ENCODE measurements around the gene LARP1. TPM values are rescaled to one million over a fixed set of nuclear protein-coding genes. Genes with fewer than 3 reads are reported as not detected.
"Not testable (repeated sequence)": the region's sequence is repeated elsewhere in the genome, so short reads cannot be mapped to it uniquely, and the experiment has no call there.

LARP1 gene
- polyA plus RNA-seq, 1 donor (not counting 4 experiments of a cell fraction or from before 2014, with no cell fraction given) = 65.6 TPM

DNA sequence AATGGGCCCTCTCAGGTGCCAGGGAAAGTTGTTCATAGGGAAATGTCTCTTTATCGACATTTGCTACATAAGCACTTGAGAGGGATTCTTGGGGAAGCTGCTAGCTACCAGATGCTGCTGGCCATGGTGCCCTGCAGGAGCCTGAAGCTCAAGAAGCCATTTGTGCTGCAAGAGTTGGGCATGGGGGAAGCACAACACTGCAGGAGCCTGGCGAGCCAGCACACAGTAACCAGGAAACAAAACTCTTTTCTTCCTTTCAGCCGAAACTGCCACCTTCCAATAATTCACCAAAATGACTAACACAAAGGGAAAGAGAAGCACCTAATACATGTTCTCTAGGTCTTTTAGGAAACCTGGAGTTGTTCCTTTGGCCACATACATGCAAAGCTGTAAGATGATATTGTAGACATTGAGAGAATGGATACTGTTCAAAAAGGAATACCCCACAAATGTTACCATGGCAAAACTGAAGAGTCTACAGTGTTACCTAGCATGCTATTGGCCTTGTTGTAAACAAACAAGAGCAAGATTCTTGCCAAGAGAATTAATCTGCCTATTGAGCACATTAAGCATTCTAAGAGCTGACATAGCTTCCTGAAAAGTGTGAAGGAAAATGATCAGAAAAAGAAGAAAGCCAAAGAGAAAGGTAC lies 26.1 kb upstream of the LARP1 start:
- FAIRE-seq (no peak), DNase-seq (ENCODE audit: low read depth, low spot score) (no peak)
- no peaks in the 10 kb centered on the region for H3K27me3 ChIP-seq (ENCODE audit: control insufficient read depth, extremely low read depth, insufficient read depth, low read length)
- no peak overlapping the region for H3K27ac ChIP-seq (ENCODE audit: control insufficient read depth, insufficient read depth, low read length)
- H3K36me3 ChIP-seq (ENCODE audit: control insufficient read depth in 2 of 2, extremely low read depth in 1 of 2, insufficient read depth in 2 of 2, low read length in 2 of 2) = no peaks in the 10 kb centered on the region
- no peak overlapping the region for H3K4me2 ChIP-seq (ENCODE audit: control insufficient read depth, extremely low read depth, insufficient read depth, low read depth, low read length)
- no peaks in the 10 kb centered on the region for H4K20me1 ChIP-seq (ENCODE audit: control insufficient read depth, extremely low read depth, insufficient read depth, low read length)
- H3K9ac ChIP-seq (ENCODE audit: control insufficient read depth, extremely low read depth, insufficient read depth, low read length) = no peak overlapping the region
- no peaks in the 10 kb centered on the region for H3K79me2 ChIP-seq (ENCODE audit: control insufficient read depth, insufficient read depth, low read length)
- no peak for TF ChIP-seq EZH2 (IDR thresholded peaks at IDR 0.05; ENCODE audit: low read length)
- TF ChIP-seq, protein P1, sequence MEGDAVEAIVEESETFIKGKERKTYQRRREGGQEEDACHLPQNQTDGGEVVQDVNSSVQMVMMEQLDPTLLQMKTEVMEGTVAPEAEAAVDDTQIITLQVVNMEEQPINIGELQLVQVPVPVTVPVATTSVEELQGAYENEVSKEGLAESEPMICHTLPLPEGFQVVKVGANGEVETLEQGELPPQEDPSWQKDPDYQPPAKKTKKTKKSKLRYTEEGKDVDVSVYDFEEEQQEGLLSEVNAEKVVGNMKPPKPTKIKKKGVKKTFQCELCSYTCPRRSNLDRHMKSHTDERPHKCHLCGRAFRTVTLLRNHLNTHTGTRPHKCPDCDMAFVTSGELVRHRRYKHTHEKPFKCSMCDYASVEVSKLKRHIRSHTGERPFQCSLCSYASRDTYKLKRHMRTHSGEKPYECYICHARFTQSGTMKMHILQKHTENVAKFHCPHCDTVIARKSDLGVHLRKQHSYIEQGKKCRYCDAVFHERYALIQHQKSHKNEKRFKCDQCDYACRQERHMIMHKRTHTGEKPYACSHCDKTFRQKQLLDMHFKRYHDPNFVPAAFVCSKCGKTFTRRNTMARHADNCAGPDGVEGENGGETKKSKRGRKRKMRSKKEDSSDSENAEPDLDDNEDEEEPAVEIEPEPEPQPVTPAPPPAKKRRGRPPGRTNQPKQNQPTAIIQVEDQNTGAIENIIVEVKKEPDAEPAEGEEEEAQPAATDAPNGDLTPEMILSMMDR (optimal IDR thresholded peaks at IDR 0.05 in 1 of 3, IDR thresholded peaks at IDR 0.05 in 1 of 3, conservative IDR thresholded peaks at IDR 0.05 in 1 of 3; ENCODE audit: extremely low read depth in 1 of 3, insufficient read depth in 2 of 3, low read length in 3 of 3) = no peak
- H3K9me3 ChIP-seq (ENCODE audit: control insufficient read depth, low read depth, low read length) = no peaks in the 10 kb centered on the region
- H3K4me3 ChIP-seq (ENCODE audit: control insufficient read depth in 2 of 3, extremely low read depth in 1 of 3, insufficient read depth in 2 of 3, low read depth in 1 of 3, low read length in 3 of 3) = no peak overlapping the region
- dilution Hi-C loops (cut with MboI; ENCODE audit: extremely low pct_ligation_motif_present, low sequenced_read_pairs) = no loop called here
- no peaks in the 10 kb centered on the region for H3K4me1 ChIP-seq (ENCODE audit: control insufficient read depth, extremely low read depth, insufficient read depth, low read length)
- H3K9me1 ChIP-seq (ENCODE audit: control insufficient read depth, extremely low read depth, insufficient read depth, low read length) = no peaks in the 10 kb centered on the region
- H2AFZ ChIP-seq (ENCODE audit: control insufficient read depth, low read length) = no peak overlapping the region

DNA sequence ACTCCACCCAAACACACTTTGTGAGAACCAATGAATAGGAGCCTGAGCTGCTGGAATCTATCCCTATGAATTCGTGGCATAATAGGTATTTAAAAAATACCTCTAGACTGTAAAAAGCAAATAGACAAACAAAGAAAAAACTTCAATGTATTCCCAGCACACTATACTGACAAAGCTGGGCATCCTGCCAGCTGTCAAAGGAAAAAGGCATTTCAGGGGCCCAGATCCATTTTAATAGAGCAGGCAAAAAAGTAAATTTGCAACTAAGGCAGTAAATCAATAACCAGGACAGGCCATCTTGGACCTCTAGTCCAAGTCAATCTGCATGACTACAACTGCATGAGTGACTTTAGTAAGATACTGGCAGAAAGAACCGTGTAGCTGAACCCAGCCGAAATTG lies 25.6 kb upstream of the LARP1 start:
- TF ChIP-seq, protein P1 (optimal IDR thresholded peaks at IDR 0.05 in 1 of 3, IDR thresholded peaks at IDR 0.05 in 1 of 3, conservative IDR thresholded peaks at IDR 0.05 in 1 of 3; ENCODE audit: extremely low read depth in 1 of 3, insufficient read depth in 2 of 3, low read length in 3 of 3) = no peak
- no peak for TF ChIP-seq EZH2 (IDR thresholded peaks at IDR 0.05; ENCODE audit: low read length)
- Histone ChIP-seq H4K20me1 (ENCODE audit: control insufficient read depth, extremely low read depth, insufficient read depth, low read length) (no peaks in the 10 kb centered on the region), H3K9ac (ENCODE audit: control insufficient read depth, extremely low read depth, insufficient read depth, low read length) (no peak overlapping the region), H3K4me3 (ENCODE audit: control insufficient read depth in 2 of 3, extremely low read depth in 1 of 3, insufficient read depth in 2 of 3, low read depth in 1 of 3, low read length in 3 of 3) (no peak overlapping the region), H3K27me3 (ENCODE audit: control insufficient read depth, extremely low read depth, insufficient read depth, low read length) (no peaks in the 10 kb centered on the region), H3K9me3 (ENCODE audit: control insufficient read depth, low read depth, low read length) (no peaks in the 10 kb centered on the region), H3K27ac (ENCODE audit: control insufficient read depth, insufficient read depth, low read length) (no peak overlapping the region), H3K79me2 (ENCODE audit: control insufficient read depth, insufficient read depth, low read length) (no peaks in the 10 kb centered on the region), H3K4me1 (ENCODE audit: control insufficient read depth, extremely low read depth, insufficient read depth, low read length) (no peaks in the 10 kb centered on the region), H3K36me3 (ENCODE audit: control insufficient read depth in 2 of 2, extremely low read depth in 1 of 2, insufficient read depth in 2 of 2, low read length in 2 of 2) (no peaks in the 10 kb centered on the region), H3K4me2 (ENCODE audit: control insufficient read depth, extremely low read depth, insufficient read depth, low read depth, low read length) (no peak overlapping the region), H3K9me1 (ENCODE audit: control insufficient read depth, extremely low read depth, insufficient read depth, low read length) (no peaks in the 10 kb centered on the region), H2AFZ (ENCODE audit: control insufficient read depth, low read length) (no peak overlapping the region)
- dilution Hi-C loops (cut with MboI; ENCODE audit: extremely low pct_ligation_motif_present, low sequenced_read_pairs) = no loop called here
- DNase-seq (ENCODE audit: low read depth, low spot score) (no peak), FAIRE-seq (no peak)

DNA sequence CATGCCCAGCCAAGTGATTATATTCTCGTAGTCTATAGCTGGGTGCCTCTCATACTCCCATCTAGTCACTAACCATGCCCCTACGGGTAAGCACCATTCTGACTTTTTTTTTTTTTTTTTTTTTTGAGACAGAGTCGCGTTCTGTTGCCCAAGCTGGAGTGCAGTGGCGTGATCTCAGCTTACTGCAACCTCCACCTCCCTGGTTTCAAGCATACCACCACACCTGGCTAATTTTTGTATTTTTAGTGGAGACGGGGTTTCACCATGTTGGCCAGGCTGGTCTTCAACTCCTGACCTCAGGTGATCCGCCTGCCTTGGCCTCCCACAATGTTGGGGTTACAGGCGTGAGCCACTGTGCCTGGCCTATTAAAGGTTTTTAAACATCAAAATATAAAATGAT lies 24.4 kb upstream of the LARP1 start:
- not testable (repeated sequence) for H3K27me3 ChIP-seq (ENCODE audit: control insufficient read depth, extremely low read depth, insufficient read depth, low read length)

More for the DNA sequence above, 24.4 kb upstream of the LARP1 start:
- H3K9me1 ChIP-seq (ENCODE audit: control insufficient read depth, extremely low read depth, insufficient read depth, low read length); H4K20me1 ChIP-seq (ENCODE audit: control insufficient read depth, extremely low read depth, insufficient read depth, low read length); H3K36me3 ChIP-seq (ENCODE audit: control insufficient read depth in 2 of 2, extremely low read depth in 1 of 2, insufficient read depth in 2 of 2, low read length in 2 of 2); H3K27ac ChIP-seq (ENCODE audit: control insufficient read depth, insufficient read depth, low read length); H3K79me2 ChIP-seq (ENCODE audit: control insufficient read depth, insufficient read depth, low read length); DNase-seq (ENCODE audit: low read depth, low spot score); FAIRE-seq; H3K4me1 ChIP-seq (ENCODE audit: control insufficient read depth, extremely low read depth, insufficient read depth, low read length); H3K4me3 ChIP-seq (ENCODE audit: control insufficient read depth in 2 of 3, extremely low read depth in 1 of 3, insufficient read depth in 2 of 3, low read depth in 1 of 3, low read length in 3 of 3); dilution Hi-C loops (cut with MboI; ENCODE audit: extremely low pct_ligation_motif_present, low sequenced_read_pairs); H3K9ac ChIP-seq (ENCODE audit: control insufficient read depth, extremely low read depth, insufficient read depth, low read length); H3K9me3 ChIP-seq (ENCODE audit: control insufficient read depth, low read depth, low read length); H3K4me2 ChIP-seq (ENCODE audit: control insufficient read depth, extremely low read depth, insufficient read depth, low read depth, low read length); H2AFZ ChIP-seq (ENCODE audit: control insufficient read depth, low read length): not testable (repeated sequence)
